ENCODE measurements around the gene ATXN2. TPM values are rescaled to one million over a fixed set of nuclear protein-coding genes. Genes with fewer than 3 reads are reported as not detected.

Gene ATXN2
- total RNA-seq, 2 experiments from 2014 or later, result 44.2 to 47.9 TPM

GRCh38 chr12:111424189-111424792 is 174.8 kb downstream of the ATXN2 start:
- H3K27ac Mint-ChIP-seq, result peak overlapping the region; percentile 47
- no peak for DNase-seq
- peaks cover 56% of the 10 kb centered on the region for H3K4me1 Mint-ChIP-seq
- intact Hi-C loops (cut with DNase I, micrococcal nuclease), result no loop called here
- CTCF ChIA-PET, result interaction anchor here (1.7 to 6.3 kb wide), 3 partner anchors 11 to 28 kb away, joined by 7 to 41 read pairs (median 9); no protein-coding TSS in a partner anchor
- peaks cover 35% of the 10 kb centered on the region for H3K36me3 Mint-ChIP-seq (ENCODE audit: low read depth)
- ATAC-seq, result no peak
- H3K9me3 Mint-ChIP-seq (ENCODE audit: low read depth), result no peaks in the 10 kb centered on the region
- POLR2A ChIA-PET, result interaction anchor here (0.6 kb wide), 1 partner anchor 9 kb away, joined by 5 read pairs; no protein-coding TSS in a partner anchor
- no peaks in the 10 kb centered on the region for H3K27me3 Mint-ChIP-seq
- H3K4me3 Mint-ChIP-seq, result no peak overlapping the region

DNA sequence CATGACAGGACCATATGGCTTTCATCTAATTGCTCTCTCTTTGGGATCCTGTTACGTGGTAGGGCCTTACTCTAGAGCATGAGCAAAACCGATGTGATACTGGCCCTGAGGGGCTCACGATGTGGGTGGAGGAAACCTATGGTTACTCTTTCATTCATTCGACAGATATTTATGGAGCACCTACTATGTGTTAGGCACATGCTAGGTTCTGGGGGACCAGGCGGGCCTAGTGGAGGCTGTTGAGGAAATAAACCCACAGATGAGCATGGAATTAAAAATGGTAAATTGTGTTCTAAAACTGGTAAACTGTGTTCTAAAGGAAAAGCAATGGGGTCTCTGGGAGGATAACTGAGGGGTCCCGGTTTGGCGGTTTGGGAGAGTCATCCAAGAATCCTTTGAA is 178.6 kb downstream of the ATXN2 start:
- no peak for DNase-seq
- intact Hi-C loops (cut with DNase I, micrococcal nuclease), result no loop called here
- H3K4me1 Mint-ChIP-seq, result peaks cover 27% of the 10 kb centered on the region
- ChIA-PET CTCF (interaction anchor here (0.7 to 0.8 kb wide), 2 partner anchors 16 to 21 kb away, joined by 3 to 4 read pairs; no protein-coding TSS in a partner anchor), POLR2A (no interaction called here)
- H3K27ac Mint-ChIP-seq, result no peak overlapping the region
- H3K4me3 Mint-ChIP-seq, result no peak overlapping the region
- ATAC-seq, result no peak
- no peaks in the 10 kb centered on the region for H3K9me3 Mint-ChIP-seq (ENCODE audit: low read depth)
- peaks cover 38% of the 10 kb centered on the region for H3K36me3 Mint-ChIP-seq (ENCODE audit: low read depth)
- no peaks in the 10 kb centered on the region for H3K27me3 Mint-ChIP-seq

GRCh38 chr12:111419784-111420183 is 179.3 kb downstream of the ATXN2 start:
- Mint-ChIP-seq H3K36me3 (ENCODE audit: low read depth) (peaks cover 38% of the 10 kb centered on the region), H3K4me1 (peaks cover 25% of the 10 kb centered on the region), H3K27me3 (no peaks in the 10 kb centered on the region), H3K27ac (no peak overlapping the region), H3K4me3 (no peak overlapping the region), H3K9me3 (ENCODE audit: low read depth) (no peaks in the 10 kb centered on the region)
- intact Hi-C loops (cut with DNase I, micrococcal nuclease), result no loop called here
- ChIA-PET CTCF (interaction anchor here (0.7 to 2.2 kb wide), 4 partner anchors 15 to 32 kb away, joined by 3 to 8 read pairs (median 5); no protein-coding TSS in a partner anchor), POLR2A (no interaction called here)
- no peak for ATAC-seq
- no peak for DNase-seq

- intact Hi-C loops (cut with DNase I, micrococcal nuclease), result no loop called here
- H3K27me3 Mint-ChIP-seq, result no peaks in the 10 kb centered on the region
- H3K4me1 Mint-ChIP-seq, result peaks cover 26% of the 10 kb centered on the region
- ChIA-PET CTCF (interaction anchor here (1.4 to 2.2 kb wide), 2 partner anchors 22 to 33 kb away, joined by 6 to 8 read pairs; no protein-coding TSS in a partner anchor), POLR2A (interaction anchor here (0.6 kb wide), 1 partner anchor 435 kb away, joined by 3 read pairs; no protein-coding TSS in a partner anchor)
- no peak for ATAC-seq
- H3K36me3 Mint-ChIP-seq (ENCODE audit: low read depth), result peaks cover 44% of the 10 kb centered on the region
- H3K4me3 Mint-ChIP-seq, result no peak overlapping the region
- no peak for DNase-seq
- no peak overlapping the region for H3K27ac Mint-ChIP-seq
- H3K9me3 Mint-ChIP-seq (ENCODE audit: low read depth), result no peaks in the 10 kb centered on the region
Observed at GRCh38 chr12:111418594-111418880, 180.6 kb downstream of the ATXN2 start.

GRCh38 chr12:111417784-111418593 is 181.1 kb downstream of the ATXN2 start:
- Mint-ChIP-seq H3K27me3 (no peaks in the 10 kb centered on the region), H3K4me1 (peaks cover 31% of the 10 kb centered on the region), H3K4me3 (no peak overlapping the region), H3K9me3 (ENCODE audit: low read depth) (no peaks in the 10 kb centered on the region), H3K36me3 (ENCODE audit: low read depth) (peaks cover 45% of the 10 kb centered on the region), H3K27ac (no peak overlapping the region)
- ChIA-PET POLR2A (no interaction called here), CTCF (interaction anchor here (2.2 kb wide), 1 partner anchor 33 kb away, joined by 8 read pairs; no protein-coding TSS in a partner anchor)
- DNase-seq (no peak), ATAC-seq (no peak)
- intact Hi-C loops (cut with DNase I, micrococcal nuclease), result no loop called here

DNA sequence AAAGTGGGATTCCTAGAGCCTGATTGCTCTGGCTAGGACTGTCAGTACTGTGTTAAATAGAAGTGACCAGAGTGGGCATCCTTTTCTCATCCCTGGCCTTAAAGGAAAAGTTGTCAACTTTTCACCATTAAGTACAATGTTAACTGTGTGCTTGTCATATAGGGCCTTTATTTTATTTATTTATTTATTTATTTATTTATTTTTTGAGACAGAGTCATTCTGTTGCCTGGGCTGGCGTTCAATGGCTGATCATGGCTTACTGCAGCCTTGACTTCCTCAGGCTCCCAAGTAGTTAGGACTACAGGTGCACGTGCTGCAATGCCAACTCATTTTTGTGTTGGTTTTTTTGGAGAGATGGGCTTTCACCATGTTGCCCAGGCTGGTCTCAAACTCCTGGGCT is 181.8 kb downstream of the ATXN2 start:
- H3K36me3 Mint-ChIP-seq (ENCODE audit: low read depth), result peaks cover 42% of the 10 kb centered on the region
- H3K27me3 Mint-ChIP-seq, result no peaks in the 10 kb centered on the region
- no peak overlapping the region for H3K4me3 Mint-ChIP-seq
- intact Hi-C loops (cut with DNase I, micrococcal nuclease), result no loop called here
- ChIA-PET CTCF (interaction anchor here (1.0 kb wide), 1 partner anchor 33 kb away, joined by 4 read pairs; no protein-coding TSS in a partner anchor), POLR2A (no interaction called here)
- no peak overlapping the region for H3K27ac Mint-ChIP-seq
- ATAC-seq, result no peak
- no peak for DNase-seq
- H3K9me3 Mint-ChIP-seq (ENCODE audit: low read depth), result no peaks in the 10 kb centered on the region
- H3K4me1 Mint-ChIP-seq, result peaks cover 35% of the 10 kb centered on the region

DNA sequence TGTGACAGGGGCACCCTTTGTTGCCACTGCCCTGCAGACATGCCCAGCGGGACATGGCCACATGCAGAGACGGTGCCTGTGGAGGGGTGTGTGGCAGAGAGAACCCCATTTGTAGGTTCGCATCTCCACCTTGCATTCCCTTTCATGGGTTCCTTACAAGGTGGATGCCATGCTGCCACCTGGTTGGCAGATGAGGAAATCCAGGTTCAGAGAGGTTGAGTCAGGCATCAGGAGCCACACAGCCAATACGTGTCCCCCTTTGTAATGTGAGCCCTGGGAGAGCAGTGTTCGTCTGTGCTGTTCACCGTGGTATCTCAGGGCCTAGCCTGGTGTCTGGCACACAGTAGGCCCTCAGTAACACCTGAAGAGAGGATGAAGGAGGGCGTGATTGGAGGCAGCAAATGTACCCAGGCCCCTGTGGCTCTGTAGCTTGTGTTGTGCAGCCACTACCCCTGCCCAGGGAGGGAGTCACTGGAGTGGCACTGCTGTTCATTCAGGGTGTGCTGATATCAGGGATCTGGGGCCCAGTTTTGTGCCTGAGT is 184.3 kb downstream of the ATXN2 start:
- H3K4me1 Mint-ChIP-seq, result peaks cover 55% of the 10 kb centered on the region
- no peaks in the 10 kb centered on the region for H3K27me3 Mint-ChIP-seq
- no peak for ATAC-seq
- intact Hi-C loops (cut with DNase I, micrococcal nuclease), result no loop called here
- H3K36me3 Mint-ChIP-seq (ENCODE audit: low read depth), result peaks cover 26% of the 10 kb centered on the region
- H3K4me3 Mint-ChIP-seq, result no peak overlapping the region
- peak overlapping the region; percentile 18 for H3K27ac Mint-ChIP-seq
- H3K9me3 Mint-ChIP-seq (ENCODE audit: low read depth), result no peaks in the 10 kb centered on the region
- CTCF ChIA-PET, result interaction anchor here (1.3 kb wide), 1 partner anchor 17 kb away, joined by 3 read pairs; no protein-coding TSS in a partner anchor
- POLR2A ChIA-PET, result no interaction called here
- no peak for DNase-seq

DNA sequence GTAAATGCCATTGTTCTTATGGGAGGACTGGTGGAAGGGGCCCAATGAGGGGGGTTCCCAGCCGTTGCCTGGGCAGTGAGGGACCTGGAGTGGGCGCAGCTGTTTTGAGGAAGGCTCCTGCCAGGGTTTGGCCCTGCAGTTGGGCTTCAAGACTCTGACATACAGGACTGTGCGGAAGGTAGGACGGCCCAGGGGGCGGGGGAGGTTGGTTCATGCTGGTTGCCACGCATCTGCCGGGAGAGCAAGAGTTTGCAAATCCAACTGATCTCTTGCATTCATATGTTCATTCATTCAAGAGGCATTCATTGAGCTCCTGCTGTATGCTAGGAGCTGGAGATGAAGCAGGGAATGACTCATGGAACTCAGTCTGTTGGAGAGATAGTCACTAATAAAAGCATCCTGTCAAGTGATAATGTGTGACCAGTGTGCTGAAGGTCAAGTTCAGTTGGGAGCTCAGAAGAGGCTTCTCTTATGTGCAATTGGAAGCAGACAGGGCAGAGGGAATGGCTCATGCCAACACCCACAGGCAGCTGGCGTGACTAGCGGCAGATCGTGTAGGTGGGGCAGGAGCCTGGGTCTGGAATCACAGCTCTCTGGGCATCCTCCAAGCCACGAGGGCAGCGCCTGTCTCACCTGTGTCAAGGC is 185.6 kb downstream of the ATXN2 start:
- H3K4me1 Mint-ChIP-seq, result peaks cover 66% of the 10 kb centered on the region

GRCh38 chr12:111412830-111413441 is 186.2 kb downstream of the ATXN2 start:
- ATAC-seq (no peak), DNase-seq (no peak)
- H3K27me3 Mint-ChIP-seq, result no peaks in the 10 kb centered on the region
- H3K36me3 Mint-ChIP-seq (ENCODE audit: low read depth), result peaks cover 28% of the 10 kb centered on the region
- peak overlapping the region; percentile 66 for H3K27ac Mint-ChIP-seq
- CTCF ChIA-PET, result interaction anchor here (0.7 to 24.4 kb wide), 9 partner anchors 9 to 44 kb away, joined by 3 to 890 read pairs (median 4); partner anchors contain the start of gene PHETA1
- H3K9me3 Mint-ChIP-seq (ENCODE audit: low read depth), result no peaks in the 10 kb centered on the region
- H3K4me3 Mint-ChIP-seq, result no peak overlapping the region
- peaks cover 72% of the 10 kb centered on the region for H3K4me1 Mint-ChIP-seq
- POLR2A ChIA-PET, result interaction anchor here (0.7 kb wide), 1 partner anchor 21 kb away, joined by 4 read pairs; no protein-coding TSS in a partner anchor
- intact Hi-C loops (cut with DNase I, micrococcal nuclease), result no loop called here

More for the DNA sequence above, 185.6 kb downstream of the ATXN2 start:
- intact Hi-C loops (cut with DNase I, micrococcal nuclease), result no loop called here
- Mint-ChIP-seq H3K27me3 (no peaks in the 10 kb centered on the region), H3K9me3 (ENCODE audit: low read depth) (no peaks in the 10 kb centered on the region), H3K36me3 (ENCODE audit: low read depth) (peaks cover 25% of the 10 kb centered on the region), H3K27ac (no peak overlapping the region), H3K4me3 (no peak overlapping the region)
- ChIA-PET CTCF (interaction anchor here (0.5 to 24.4 kb wide), 8 partner anchors 10 to 913 kb away, joined by 3 to 890 read pairs (median 4); partner anchors contain the start of gene PHETA1), POLR2A (no interaction called here)
- ATAC-seq (no peak), DNase-seq (no peak)

DNA sequence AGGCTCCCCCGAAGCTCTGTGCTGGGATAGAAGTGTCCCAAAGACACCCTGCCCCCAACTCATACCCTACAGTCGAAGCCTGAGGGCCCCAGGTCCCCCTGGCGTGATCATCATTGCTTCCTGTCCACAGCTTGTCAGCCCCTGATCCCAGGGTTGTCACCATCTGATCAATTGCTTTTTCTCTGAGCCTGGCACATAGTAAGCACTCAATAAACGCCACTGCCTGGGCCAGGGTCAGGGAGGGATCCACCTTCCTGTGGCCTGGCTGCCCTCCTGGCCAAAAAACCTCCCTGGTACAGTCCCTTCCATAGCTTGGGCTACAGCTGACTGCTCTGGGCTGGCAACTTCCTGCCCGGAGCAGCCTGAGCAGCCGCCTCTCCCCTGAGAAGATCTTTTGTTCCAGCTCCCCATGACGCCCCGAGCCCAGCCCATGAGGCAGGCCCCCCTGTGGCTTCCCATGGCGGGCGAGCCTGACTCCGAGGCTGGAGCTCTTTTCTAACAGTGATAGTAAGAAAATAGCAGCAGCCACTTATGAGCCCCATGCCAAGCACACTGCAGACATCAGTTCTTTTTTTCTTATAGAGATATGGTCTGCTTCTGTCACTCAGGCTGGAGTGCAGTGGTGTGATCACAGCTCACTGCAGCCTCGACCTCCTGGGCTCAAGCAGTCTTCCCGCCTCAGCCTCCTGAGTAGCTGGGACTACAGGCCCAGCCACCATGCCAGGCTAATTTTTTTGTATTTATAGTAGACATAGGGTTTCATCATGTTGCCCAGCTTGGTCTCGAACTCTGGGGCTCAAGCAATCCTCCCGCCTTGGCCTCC is 186.9 kb downstream of the ATXN2 start:
- ATAC-seq (peak; percentile 20), DNase-seq (peak; percentile 27)
- no peaks in the 10 kb centered on the region for H3K27me3 Mint-ChIP-seq
- intact Hi-C loops (cut with DNase I, micrococcal nuclease), result no loop called here
- H3K9me3 Mint-ChIP-seq (ENCODE audit: low read depth), result no peaks in the 10 kb centered on the region
- H3K27ac Mint-ChIP-seq, result peak overlapping the region; percentile 79
- POLR2A ChIA-PET, result interaction anchor here (0.6 to 1.9 kb wide), 5 partner anchors 9 to 23 kb away, joined by 3 to 8 read pairs (median 4); no protein-coding TSS in a partner anchor
- no peak overlapping the region for H3K4me3 Mint-ChIP-seq
- H3K4me1 Mint-ChIP-seq, result peaks cover 79% of the 10 kb centered on the region
- H3K36me3 Mint-ChIP-seq (ENCODE audit: low read depth), result peaks cover 26% of the 10 kb centered on the region
- CTCF ChIA-PET, result interaction anchor here (0.8 to 24.4 kb wide), 9 partner anchors 8 to 40 kb away, joined by 3 to 890 read pairs (median 4); no protein-coding TSS in a partner anchor
